A673 (cell line): ENCODE data around the gene CCDC89. TPM values are rescaled to one million over a fixed set of nuclear protein-coding genes. Genes with fewer than 3 reads are reported as not detected.
"Not testable (repeated sequence)": the region's sequence is repeated elsewhere in the genome, so short reads cannot be mapped to it uniquely, and the experiment has no call there.

Experiments used
- BruUV-seq: library from RNA; stranded (reverse); fragments of 400-500 nt; replicated peaks from 2 replicates; lab custom pipeline; 2021; lab: Mats Ljungman, UMichigan
- CTCF ChIA-PET: fragments of 300-600 bp; sonication (Branson Sonifier 250); formaldehyde crosslinking; loops from one replicate; lab custom pipeline; 2022; ENCODE audit warnings: antibody characterized with exemption; lab: Charles Lee
- POLR2A ChIA-PET: fragments of 300-600 bp; sonication (Branson Sonifier 250); formaldehyde crosslinking; loops from one replicate; lab custom pipeline; 2022; ENCODE audit warnings: antibody characterized with exemption; ENCODE audit not compliant: low non-redundant PET; lab: Charles Lee
- DNase-seq: peaks from one replicate; pipeline ENCODE4 v3.0.0-alpha.2; 2015; ENCODE audit warnings: low spot score
- H3K27ac ChIP-seq: fragments of 200-600 bp; sonication (generic); 2 replicates; pipeline ENCODE4 v1.5.1; 2016; ENCODE audit warnings: mixed run types, low read depth, mild to moderate bottlenecking, mixed read lengths, antibody characterized with exemption, low read length; ENCODE audit not compliant: poor library complexity, severe bottlenecking
- H3K27me3 ChIP-seq: fragments of 200-600 bp; sonication (generic); replicated peaks from 2 replicates; pipeline ENCODE4 v1.6.1; 2017; ENCODE audit warnings: mixed run types, low read depth, mild to moderate bottlenecking, mixed read lengths, antibody characterized with exemption, low read length; ENCODE audit not compliant: insufficient read depth, poor library complexity
- H3K36me3 ChIP-seq: fragments of 200-600 bp; sonication (generic); 2 replicates; pipeline ENCODE4 v1.6.1; 2016; ENCODE audit warnings: mixed run types, mild to moderate bottlenecking, mixed read lengths, antibody characterized with exemption, low read length; ENCODE audit not compliant: insufficient read depth, poor library complexity, severe bottlenecking
- H3K4me1 ChIP-seq: fragments of 200-600 bp; sonication (generic); 2 replicates; pipeline ENCODE4 v1.6.1; 2017; ENCODE audit warnings: mixed run types, mild to moderate bottlenecking, mixed read lengths, antibody characterized with exemption, low read length; ENCODE audit not compliant: insufficient read depth, poor library complexity, severe bottlenecking
- H3K4me3 ChIP-seq: fragments of 200-600 bp; sonication (generic); 2 replicates; pipeline ENCODE4 v1.5.1; 2016; ENCODE audit warnings: low read depth, mixed run types, mild to moderate bottlenecking, mixed read lengths, low read length; ENCODE audit not compliant: poor library complexity, severe bottlenecking
- H3K9me3 ChIP-seq: fragments of 200-600 bp; sonication (generic); 2 replicates; pipeline ENCODE4 v1.6.1; 2016; ENCODE audit warnings: mixed run types, low read depth, mild to moderate bottlenecking, mixed read lengths, antibody characterized with exemption, low read length; ENCODE audit not compliant: poor library complexity, severe bottlenecking
- EZH2 ChIP-seq: fragments of 200-600 bp; sonication (generic); IDR thresholded peaks from 2 replicates; pipeline ENCODE4 v1.6.1; 2017; ENCODE audit warnings: borderline replicate concordance, low read depth, mild to moderate bottlenecking, mixed read lengths, antibody characterized with exemption, low read length; ENCODE audit not compliant: poor library complexity, severe bottlenecking
- intact Hi-C: fragments of 100-400 bp; cut with micrococcal nuclease; formaldehyde crosslinking; loops from one replicate; pipeline ENCODE4 v1.10.0; 2022; ENCODE audit not compliant: unreplicated experiment
- total RNA-seq: library from RNA; stranded (reverse); gene quantifications from 2 replicates; pipeline ENCODE4 v1.2.3, GENCODE V29; 2021
- TF ChIP-seq, protein P1 (sequence below): fragments of 300-800, 200-600 bp; sonication (generic); conservative IDR thresholded peaks from 2 replicates; pipeline ENCODE4 v1.5.1; 2017; ENCODE audit warnings: low read depth, mild to moderate bottlenecking, antibody characterized with exemption, low read length, moderate library complexity, mixed read lengths

Gene CCDC89
- total RNA-seq, 1 experiment from 2014 or later, result 0.41 TPM

DNA sequence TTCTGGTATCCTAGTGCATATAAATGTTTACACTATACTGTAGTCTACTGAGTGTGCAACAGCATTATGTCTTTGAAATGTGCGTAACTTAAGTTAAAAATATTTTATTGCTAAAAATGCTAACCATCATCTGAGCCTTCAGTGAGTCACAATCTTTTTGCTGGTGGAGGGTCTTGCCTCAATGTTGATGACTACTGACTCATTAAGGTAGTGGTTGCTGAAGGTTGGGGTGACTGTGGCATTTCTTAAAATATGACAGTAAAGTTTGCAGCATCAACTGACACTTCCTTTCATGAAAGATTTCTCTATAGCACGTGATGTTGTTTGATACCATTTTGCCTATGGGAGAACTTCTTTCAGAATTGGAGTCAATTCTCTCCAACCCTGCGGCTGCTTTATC is 12.6 kb downstream of the CCDC89 start:
- TF ChIP-seq, protein P1, sequence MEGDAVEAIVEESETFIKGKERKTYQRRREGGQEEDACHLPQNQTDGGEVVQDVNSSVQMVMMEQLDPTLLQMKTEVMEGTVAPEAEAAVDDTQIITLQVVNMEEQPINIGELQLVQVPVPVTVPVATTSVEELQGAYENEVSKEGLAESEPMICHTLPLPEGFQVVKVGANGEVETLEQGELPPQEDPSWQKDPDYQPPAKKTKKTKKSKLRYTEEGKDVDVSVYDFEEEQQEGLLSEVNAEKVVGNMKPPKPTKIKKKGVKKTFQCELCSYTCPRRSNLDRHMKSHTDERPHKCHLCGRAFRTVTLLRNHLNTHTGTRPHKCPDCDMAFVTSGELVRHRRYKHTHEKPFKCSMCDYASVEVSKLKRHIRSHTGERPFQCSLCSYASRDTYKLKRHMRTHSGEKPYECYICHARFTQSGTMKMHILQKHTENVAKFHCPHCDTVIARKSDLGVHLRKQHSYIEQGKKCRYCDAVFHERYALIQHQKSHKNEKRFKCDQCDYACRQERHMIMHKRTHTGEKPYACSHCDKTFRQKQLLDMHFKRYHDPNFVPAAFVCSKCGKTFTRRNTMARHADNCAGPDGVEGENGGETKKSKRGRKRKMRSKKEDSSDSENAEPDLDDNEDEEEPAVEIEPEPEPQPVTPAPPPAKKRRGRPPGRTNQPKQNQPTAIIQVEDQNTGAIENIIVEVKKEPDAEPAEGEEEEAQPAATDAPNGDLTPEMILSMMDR, result no peak
- no peak for TF ChIP-seq EZH2

DNA sequence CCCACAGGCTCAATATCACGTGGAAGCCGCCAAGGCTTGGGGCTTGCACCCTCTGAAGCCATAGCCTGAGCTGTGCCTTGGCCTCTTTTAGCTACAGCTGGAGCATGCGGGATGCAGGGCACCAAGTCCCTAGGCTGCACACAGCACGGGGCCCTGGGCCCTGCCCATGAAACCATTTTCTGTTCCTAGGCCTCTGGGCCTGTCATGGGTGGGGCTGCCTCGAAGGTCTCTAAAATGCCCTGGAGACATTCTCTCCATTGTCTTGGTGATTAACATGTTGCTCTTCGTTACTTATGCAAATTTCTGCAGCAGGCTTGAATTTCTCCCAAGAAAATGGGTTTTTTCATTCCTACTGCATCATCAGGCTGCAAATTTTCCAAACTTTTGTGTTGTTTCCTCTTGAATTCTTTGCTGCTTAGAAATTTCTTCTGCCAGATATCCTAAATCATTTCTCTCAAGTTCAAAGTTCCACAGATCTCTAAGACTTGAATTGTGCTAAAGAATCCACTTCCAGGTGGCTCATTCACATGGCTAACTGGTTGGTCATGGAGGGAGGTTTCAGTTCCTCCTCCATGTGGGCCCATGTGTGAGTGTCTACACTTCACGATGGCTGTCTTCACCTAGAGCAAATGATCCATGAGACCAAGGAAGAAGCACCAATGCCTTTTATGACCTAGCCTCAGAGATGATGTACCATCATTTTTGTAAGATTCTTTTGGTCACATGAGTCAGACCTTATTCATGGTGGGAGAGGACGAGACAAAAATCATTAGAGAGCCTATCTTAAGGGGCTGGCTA is 13.7 kb downstream of the CCDC89 start:
- TF ChIP-seq EZH2, result no peak
- Histone ChIP-seq H3K4me1 (no peaks in the 10 kb centered on the region), H3K27ac (no peak overlapping the region), H3K27me3 (peaks cover 4% of the 10 kb centered on the region), H3K4me3 (no peak overlapping the region), H3K36me3 (no peaks in the 10 kb centered on the region), H3K9me3 (peaks cover 6% of the 10 kb centered on the region)
- BruUV-seq, result no TSS peak
- intact Hi-C loops, result no loop called here
- no peak for DNase-seq
- ChIA-PET CTCF (no interaction called here), POLR2A (no interaction called here)

More for the DNA sequence above, 12.6 kb downstream of the CCDC89 start:
- peaks cover 6% of the 10 kb centered on the region for H3K9me3 ChIP-seq
- H3K27me3 ChIP-seq, result peaks cover 3% of the 10 kb centered on the region
- H3K4me3 ChIP-seq, result no peak overlapping the region
- DNase-seq, result no peak
- no peaks in the 10 kb centered on the region for H3K36me3 ChIP-seq
- intact Hi-C loops, result no loop called here
- BruUV-seq, result no TSS peak
- ChIA-PET POLR2A (no interaction called here), CTCF (no interaction called here)
- H3K27ac ChIP-seq, result no peak overlapping the region
- H3K4me1 ChIP-seq, result no peaks in the 10 kb centered on the region

DNA sequence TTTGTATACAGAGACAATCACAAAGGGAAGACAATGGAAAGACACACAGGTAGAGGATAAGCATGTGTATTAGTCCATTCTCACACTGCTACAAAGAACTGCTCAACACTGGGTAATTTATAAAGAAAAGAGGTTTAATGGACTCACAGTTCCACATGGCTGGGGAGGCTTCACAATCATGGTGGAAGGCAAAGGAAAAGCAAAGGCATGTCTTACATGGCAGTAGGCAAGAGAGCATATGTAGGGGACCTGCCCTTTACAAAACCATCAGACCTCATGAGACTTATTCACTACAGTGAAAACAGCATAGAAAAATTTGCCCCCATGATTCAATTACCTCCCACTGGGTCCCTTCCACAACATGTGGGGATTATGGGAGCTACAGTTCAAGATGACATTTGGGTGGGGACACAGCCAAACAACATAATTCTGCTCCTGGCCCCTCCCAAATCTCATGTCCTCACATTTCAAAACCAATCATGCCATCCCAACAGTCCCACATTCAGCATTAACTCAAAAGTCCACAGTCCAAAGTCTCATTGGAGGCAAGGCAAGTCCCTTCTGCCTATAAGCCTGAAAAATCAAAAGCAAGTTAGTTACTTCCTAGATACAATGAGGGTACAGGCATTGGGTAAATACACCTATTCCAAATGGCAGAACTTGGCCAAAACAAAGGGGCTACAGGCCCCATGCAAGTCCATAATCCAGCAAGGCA is 14.9 kb downstream of the CCDC89 start:
- POLR2A ChIA-PET, CTCF ChIA-PET, H3K9me3 ChIP-seq, H3K4me3 ChIP-seq, BruUV-seq, H3K27me3 ChIP-seq, intact Hi-C loops, H3K27ac ChIP-seq, H3K4me1 ChIP-seq, DNase-seq, H3K36me3 ChIP-seq: not testable (repeated sequence)

DNA sequence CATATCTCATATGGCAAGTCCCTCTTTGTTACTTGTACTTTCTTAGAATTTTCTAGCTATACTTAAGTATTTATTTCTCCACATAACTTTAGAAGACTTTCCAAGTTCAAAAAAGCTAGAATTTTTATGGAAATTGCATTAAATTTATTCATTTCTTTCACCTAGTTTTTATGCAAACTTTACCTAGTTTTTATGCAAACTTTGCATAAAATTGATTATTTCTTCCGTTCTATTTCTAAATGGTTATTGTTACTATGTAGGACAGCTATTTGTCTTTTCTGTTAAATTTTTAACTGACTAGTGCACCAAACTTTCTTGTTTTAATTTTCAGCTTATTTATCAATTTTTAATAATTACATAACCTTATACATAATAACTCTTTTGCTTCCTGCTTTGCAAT is 17.8 kb downstream of the CCDC89 start:
- no TSS peak for BruUV-seq
- peaks cover 4% of the 10 kb centered on the region for H3K27me3 ChIP-seq
- H3K4me1 ChIP-seq, result no peaks in the 10 kb centered on the region
- no peak overlapping the region for H3K4me3 ChIP-seq
- ChIA-PET POLR2A (interaction anchor here (0.7 kb wide), 1 partner anchor 537 kb away, joined by 3 read pairs; no protein-coding TSS in a partner anchor), CTCF (no interaction called here)
- no peaks in the 10 kb centered on the region for H3K9me3 ChIP-seq
- TF ChIP-seq EZH2, result no peak
- TF ChIP-seq, protein P1, result no peak
- H3K36me3 ChIP-seq, result peaks cover 7% of the 10 kb centered on the region
- no peak for DNase-seq
- intact Hi-C loops, result no loop called here
- H3K27ac ChIP-seq, result no peak overlapping the region
